Heart left ventricle (tissue), 13 donors: ENCODE measurements around the gene ZBTB8B.

Source experiments
- CTCF ChIP-seq, 12 donors: fragments of 200-600 bp; sonication (generic) in 4 of 12; IDR thresholded peaks; one replicate each; pipeline versions ENCODE4 v1.5.0 to v1.8.0; 2018 to 2022; ENCODE audit warnings: antibody characterized with exemption in 12 of 12, mild to moderate bottlenecking in 5 of 12
- POLR2A ChIP-seq, 2 donors: fragments of 450-650 bp; IDR thresholded peaks; one replicate each; pipeline ENCODE4 v1.6.1; 2017; ENCODE audit warnings: antibody characterized with exemption in 2 of 2, mild to moderate bottlenecking in 2 of 2, moderate library complexity in 2 of 2
- donor health status: ischemic (EF 13 %, LVEDD 7.1; RV severe dilation, severe dysfunction).
- donor health status: DM: no; HTN: yes; CAD: no.
- donor health status: DM: no; HTN: no; CAD: no.
- donor health status: ischemic (EF 25% LVEDD 6.9; RV normal size, moderate dysfunction).
- donor health status: ischemic (EF 25% LVEDD 5.7; RV mildly dilated, moderate dysfunction).
- donor health status: ischemic (EF 35%, LVEDD 5.7; RV mildly dilated, moderate dysfunction).
- donor health status: nonischemic (EF 11% LVEDD 7.7; RV severe dilation, severe dysfunction).
- donor health status: DM: yes; HTN: yes; CAD: no.
- donor health status: PGD.
- donor health status: ischemic (EF 29% LVEDD 5.4; RV normal size, mild dysfunction).
- donor health status: nonischemic (EF 23%, LVEDD 6.1; RV moderate dilation, normal function).

GRCh38 chr1:32455958-32456357 lies 8.9 kb upstream of the ZBTB8B start:
- TF ChIP-seq POLR2A (IDR thresholded peaks at IDR 0.05) (no peak), CTCF (IDR thresholded peaks at IDR 0.05) (no peak)
